Measurements from ENCODE around the gene MORN1. TPM values are rescaled to one million over a fixed set of nuclear protein-coding genes. Genes with fewer than 3 reads are reported as not detected.

The MORN1 gene
- total and polyA plus RNA-seq, 2 of the 8 experiments (the other 6 are each of a cell fraction or from before 2014, with no cell fraction given): 5.0 to 9.1 TPM

- TF ChIP-seq RAD21 (IDR thresholded peaks at IDR 0.05 in 1 of 2, conservative IDR thresholded peaks at IDR 0.05 in 1 of 2; ENCODE audit: low read depth in 2 of 2, low read length in 2 of 2): no peak
- no peak for TF ChIP-seq CHD2 (IDR thresholded peaks at IDR 0.05; ENCODE audit: low read length)
- no peak for TF ChIP-seq FOSL1 (IDR thresholded peaks at IDR 0.05; ENCODE audit: insufficient read depth, low read depth, low read length)
- TF ChIP-seq CHD7 (IDR thresholded peaks at IDR 0.05; ENCODE audit: insufficient replicate concordance, low read length): no peak
- no peak for TF ChIP-seq POLR2AphosphoS5 (IDR thresholded peaks at IDR 0.05; ENCODE audit: low read depth, low read length)
- TF ChIP-seq BCL11A (IDR thresholded peaks at IDR 0.05; ENCODE audit: low read depth in 2 of 2, low read length in 2 of 2): no peak
These were observed 77.6 kb downstream of the MORN1 start (continued) for GRCh38 chr1:2313651-2314261.

All from H1 (cell line).